Endothelial cell of umbilical vein (primary cell): ENCODE data around the gene RSPH1.

Experiments used
- CTCF ChIP-seq, 2 donors: IDR thresholded peaks; 1 replicate in 1 of 2; 2 replicates in 1 of 2; pipeline ENCODE4 v1.5.1; 2011; ENCODE audit warnings: low read length in 2 of 2, mild to moderate bottlenecking in 2 of 2, moderate library complexity in 2 of 2, control low read depth in 1 of 2, inconsistent platforms in 1 of 2, low read depth in 1 of 2; ENCODE audit not compliant: insufficient read depth in 1 of 2; ENCODE audit errors: extremely low read depth in 1 of 2
- GATA2 ChIP-seq: IDR thresholded peaks from 2 replicates; pipeline ENCODE4 v1.7.0; 2011; ENCODE audit warnings: low read depth, mild to moderate bottlenecking, moderate library complexity, mixed read lengths, low read length; ENCODE audit not compliant: insufficient read length, insufficient read depth
- MYC ChIP-seq: IDR thresholded peaks from one replicate; pipeline ENCODE4 v1.6.1; 2011; ENCODE audit warnings: mild to moderate bottlenecking, low read depth, low read length
- POLR2A ChIP-seq: IDR thresholded peaks from 2 replicates; pipeline ENCODE4 v1.6.1; 2012; ENCODE audit warnings: low read depth, mild to moderate bottlenecking, control low read depth, low read length
- POLR2AphosphoS5 ChIP-seq: IDR thresholded peaks from 2 replicates; pipeline ENCODE4 v1.6.1; 2012; ENCODE audit warnings: low read depth, mild to moderate bottlenecking, control low read depth, low read length, moderate library complexity; ENCODE audit not compliant: insufficient read depth
- TF ChIP-seq, protein P1 (sequence below): IDR thresholded peaks from 2 replicates; pipeline ENCODE4 v1.6.1; 2011; ENCODE audit not compliant: insufficient read depth, insufficient read length

DNA sequence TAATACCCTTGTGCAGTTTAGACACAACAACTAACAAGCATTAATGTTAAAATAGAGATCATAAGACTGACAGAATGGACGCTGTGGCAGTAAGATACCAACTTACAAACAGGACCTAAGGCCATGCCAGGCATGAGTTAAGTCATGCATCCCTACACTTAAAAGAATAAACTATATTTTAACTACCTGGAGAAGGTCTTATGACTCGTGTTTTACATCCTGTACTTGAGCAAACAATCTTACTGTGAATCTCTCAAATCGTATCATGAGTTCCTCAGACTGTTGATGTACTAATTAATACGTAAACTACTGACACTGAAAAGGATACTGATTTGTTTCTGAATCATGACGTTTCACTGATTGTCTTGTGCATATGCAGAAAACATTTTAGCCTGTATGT lies 2.0 kb upstream of the RSPH1 start:
- TF ChIP-seq CTCF (IDR thresholded peaks at IDR 0.05; ENCODE audit: extremely low read depth in 1 of 2, insufficient read depth in 1 of 2, low read depth in 1 of 2, low read length in 2 of 2), result no peak
- TF ChIP-seq POLR2A, result no peak
- no peak for TF ChIP-seq POLR2AphosphoS5
- no peak for TF ChIP-seq MYC
- TF ChIP-seq, protein P1, sequence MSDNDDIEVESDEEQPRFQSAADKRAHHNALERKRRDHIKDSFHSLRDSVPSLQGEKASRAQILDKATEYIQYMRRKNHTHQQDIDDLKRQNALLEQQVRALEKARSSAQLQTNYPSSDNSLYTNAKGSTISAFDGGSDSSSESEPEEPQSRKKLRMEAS, result no peak
- no peak for TF ChIP-seq GATA2
